SK-N-MC (cell line): ENCODE measurements around the gene KBTBD4.

Experiments
- EZH2 ChIP-seq: fragments of 200-600 bp; sonication (generic); IDR thresholded peaks from one replicate; pipeline ENCODE4 v1.6.1; 2017; ENCODE audit warnings: antibody characterized with exemption
- FOXP2 ChIP-seq: optimal IDR thresholded peaks from 2 replicates; pipeline ENCODE3; 2011; ENCODE audit warnings: mild to moderate bottlenecking, moderate library complexity; ENCODE audit not compliant: insufficient read depth; ENCODE audit errors: extremely low read length, control extremely low read depth
- POLR2AphosphoS5 ChIP-seq: IDR thresholded peaks from 2 replicates; pipeline ENCODE4 v1.6.1; 2012; ENCODE audit warnings: mild to moderate bottlenecking, low read depth, low read length, borderline replicate concordance

DNA sequence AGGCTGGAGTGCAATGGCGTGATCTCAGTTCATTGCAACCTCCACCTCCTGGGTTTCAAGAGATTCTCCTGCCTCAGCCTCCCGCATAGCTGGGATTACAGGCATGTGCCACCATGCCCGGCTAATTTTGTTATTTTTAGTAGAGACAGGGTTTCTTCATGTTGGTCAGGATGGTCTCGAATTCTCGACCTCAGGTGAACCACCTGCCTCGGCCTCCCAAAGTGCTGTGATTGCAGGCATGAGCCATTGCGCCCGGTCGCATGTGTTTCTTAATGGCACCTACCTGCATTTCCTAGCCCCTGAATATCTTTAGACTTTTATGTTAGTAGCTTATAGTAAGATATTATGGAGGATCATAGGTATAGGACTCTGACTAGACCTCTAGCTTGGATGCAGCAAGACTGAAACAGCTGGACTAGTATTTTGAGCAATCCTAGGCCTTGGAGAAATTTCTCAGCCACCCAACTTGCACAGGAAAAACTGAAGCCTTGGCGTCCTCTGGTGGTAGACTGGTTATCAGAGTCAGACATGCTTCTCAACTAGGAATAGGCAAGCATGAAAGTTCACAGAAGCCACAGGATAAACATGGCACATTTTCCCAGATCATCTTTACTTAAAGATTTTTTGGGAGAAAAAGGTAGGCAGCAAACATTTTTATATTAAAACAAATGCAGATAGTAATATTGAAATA lies 38.1 kb upstream of the KBTBD4 start:
- TF ChIP-seq EZH2: no peak
- no peak for TF ChIP-seq POLR2AphosphoS5
- TF ChIP-seq FOXP2: no peak
